Peyer's patch (tissue), 4 donors: ENCODE results near the gene KYNU. TPM values are rescaled to one million over a fixed set of nuclear protein-coding genes. Genes with fewer than 3 reads are reported as not detected.

Experiments used
- DNase-seq, 3 donors: peaks; one replicate each; pipeline ENCODE4 v3.0.0-alpha.2; 2017 to 2019
- H3K27ac ChIP-seq, 4 donors: fragments of 200-600 bp; sonication (generic); one replicate each; pipeline ENCODE4 v1.5.1; 2016 to 2019
- H3K27me3 ChIP-seq, 2 donors: fragments of 200-600 bp; sonication (generic); one replicate each; pipeline ENCODE4 v1.5.1; 2019
- H3K36me3 ChIP-seq, 3 donors: fragments of 200-600 bp; sonication (generic); one replicate each; pipeline ENCODE4 v1.5.1; 2016 to 2019
- H3K4me1 ChIP-seq, 4 donors: fragments of 200-600 bp; sonication (generic); one replicate each; pipeline ENCODE4 v1.5.1; 2016 to 2019
- H3K4me3 ChIP-seq, 4 donors: fragments of 200-600 bp; sonication (generic); 1 replicate in 3 of 4; 2 replicates in 1 of 4; pipeline ENCODE4 v1.5.1; 2016 to 2019; ENCODE audit warnings: mild to moderate bottlenecking in 1 of 4
- H3K9me3 ChIP-seq, 4 donors: fragments of 200-600 bp; sonication (generic); one replicate each; pipeline ENCODE4 v1.5.1; 2016 to 2019; ENCODE audit warnings: mild to moderate bottlenecking in 1 of 4
- POLR2A ChIP-seq, 2 donors: fragments of 450-650 bp; IDR thresholded peaks; one replicate each; pipeline ENCODE4 v1.5.1; 2017; ENCODE audit warnings: antibody characterized with exemption in 2 of 2, mild to moderate bottlenecking in 2 of 2, moderate library complexity in 2 of 2
- total RNA-seq, 4 donors: library from RNA; depleted of rRNA; stranded (reverse); fragments of >200 nt; gene quantifications; one replicate each; pipeline ENCODE4 v1.1.0, GENCODE V29; 2016
- TF ChIP-seq, protein P1 (sequence below), 6 experiments: fragments of 450-650 bp in 4 of 6; fragments of 200-600 bp in 2 of 6; sonication (generic) in 1 of 6; IDR thresholded peaks; one replicate each; pipeline ENCODE4 v1.5.1; 2017 to 2019; ENCODE audit warnings: antibody characterized with exemption in 6 of 6, mild to moderate bottlenecking in 3 of 6, moderate library complexity in 1 of 6

The KYNU gene
- total RNA-seq, 4 donors from 2014 or later, result 0.53 to 25.6 (median 2.5) TPM

DNA sequence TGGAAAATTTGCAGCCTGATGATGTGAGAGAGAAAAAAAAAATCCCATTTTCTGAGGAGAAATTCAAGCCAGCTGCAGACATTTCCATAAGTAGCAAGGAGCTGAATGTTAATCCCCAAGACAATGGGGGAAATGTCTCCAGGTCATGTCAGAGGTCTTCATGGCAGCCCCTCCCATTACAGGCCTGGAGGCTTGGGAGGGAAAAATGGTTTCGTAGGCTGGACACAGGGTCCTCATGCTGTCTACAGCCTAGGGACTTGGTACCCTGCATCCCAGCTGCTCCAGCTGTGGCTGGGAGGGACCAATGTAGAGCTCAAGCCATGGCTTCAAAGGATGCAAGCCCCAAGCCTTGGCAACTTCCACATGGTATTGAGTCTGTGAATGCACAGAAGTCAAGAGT, 198.2 kb downstream of the KYNU start:
- Histone ChIP-seq H3K4me1 (no peaks in the 10 kb centered on the region), H3K36me3 (no peaks in the 10 kb centered on the region), H3K27ac (no peak overlapping the region), H3K27me3 (no peaks in the 10 kb centered on the region), H3K9me3 (no peaks in the 10 kb centered on the region), H3K4me3 (no peak overlapping the region)
- TF ChIP-seq, protein P1, sequence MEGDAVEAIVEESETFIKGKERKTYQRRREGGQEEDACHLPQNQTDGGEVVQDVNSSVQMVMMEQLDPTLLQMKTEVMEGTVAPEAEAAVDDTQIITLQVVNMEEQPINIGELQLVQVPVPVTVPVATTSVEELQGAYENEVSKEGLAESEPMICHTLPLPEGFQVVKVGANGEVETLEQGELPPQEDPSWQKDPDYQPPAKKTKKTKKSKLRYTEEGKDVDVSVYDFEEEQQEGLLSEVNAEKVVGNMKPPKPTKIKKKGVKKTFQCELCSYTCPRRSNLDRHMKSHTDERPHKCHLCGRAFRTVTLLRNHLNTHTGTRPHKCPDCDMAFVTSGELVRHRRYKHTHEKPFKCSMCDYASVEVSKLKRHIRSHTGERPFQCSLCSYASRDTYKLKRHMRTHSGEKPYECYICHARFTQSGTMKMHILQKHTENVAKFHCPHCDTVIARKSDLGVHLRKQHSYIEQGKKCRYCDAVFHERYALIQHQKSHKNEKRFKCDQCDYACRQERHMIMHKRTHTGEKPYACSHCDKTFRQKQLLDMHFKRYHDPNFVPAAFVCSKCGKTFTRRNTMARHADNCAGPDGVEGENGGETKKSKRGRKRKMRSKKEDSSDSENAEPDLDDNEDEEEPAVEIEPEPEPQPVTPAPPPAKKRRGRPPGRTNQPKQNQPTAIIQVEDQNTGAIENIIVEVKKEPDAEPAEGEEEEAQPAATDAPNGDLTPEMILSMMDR (IDR thresholded peaks at IDR 0.05), result no peak
- TF ChIP-seq POLR2A (IDR thresholded peaks at IDR 0.05), result no peak
- no peak for DNase-seq

- DNase-seq, result no peak
- Histone ChIP-seq H3K4me3 (no peak overlapping the region), H3K27me3 (no peaks in the 10 kb centered on the region), H3K9me3 (no peaks in the 10 kb centered on the region), H3K27ac (no peak overlapping the region), H3K4me1 (no peaks in the 10 kb centered on the region), H3K36me3 (no peaks in the 10 kb centered on the region)
- TF ChIP-seq, protein P1 (IDR thresholded peaks at IDR 0.05), result no peak
- no peak for TF ChIP-seq POLR2A (IDR thresholded peaks at IDR 0.05)
Observed at GRCh38 chr2:143078104-143078503, 200.6 kb downstream of the KYNU start.

DNA sequence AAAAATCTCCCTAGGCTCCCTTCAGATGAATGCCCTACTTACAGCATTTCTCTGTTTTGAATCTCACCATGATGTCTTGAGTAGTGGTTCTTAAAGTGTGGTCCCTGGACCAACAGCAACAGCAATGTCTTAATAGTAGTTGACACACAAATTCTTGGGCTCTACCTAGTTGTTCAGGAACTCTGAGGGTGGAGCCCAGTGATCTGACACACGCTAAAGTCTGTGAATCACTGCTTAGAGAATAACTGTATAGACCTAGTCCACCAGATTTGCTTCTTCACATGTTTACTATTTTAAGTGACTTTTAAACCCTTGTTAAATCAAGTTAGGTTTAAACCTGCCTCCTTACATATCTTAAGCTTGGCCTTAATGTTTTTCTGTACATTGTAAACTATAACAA, 204.2 kb downstream of the KYNU start:
- TF ChIP-seq, protein P1 (IDR thresholded peaks at IDR 0.05), result no peak
- TF ChIP-seq POLR2A (IDR thresholded peaks at IDR 0.05), result no peak
- H3K36me3 ChIP-seq, result no peaks in the 10 kb centered on the region
- no peaks in the 10 kb centered on the region for H3K27me3 ChIP-seq
- DNase-seq, result no peak
- no peaks in the 10 kb centered on the region for H3K9me3 ChIP-seq
- H3K4me1 ChIP-seq, result no peaks in the 10 kb centered on the region
- H3K4me3 ChIP-seq, result no peak overlapping the region
- H3K27ac ChIP-seq, result no peak overlapping the region

DNA sequence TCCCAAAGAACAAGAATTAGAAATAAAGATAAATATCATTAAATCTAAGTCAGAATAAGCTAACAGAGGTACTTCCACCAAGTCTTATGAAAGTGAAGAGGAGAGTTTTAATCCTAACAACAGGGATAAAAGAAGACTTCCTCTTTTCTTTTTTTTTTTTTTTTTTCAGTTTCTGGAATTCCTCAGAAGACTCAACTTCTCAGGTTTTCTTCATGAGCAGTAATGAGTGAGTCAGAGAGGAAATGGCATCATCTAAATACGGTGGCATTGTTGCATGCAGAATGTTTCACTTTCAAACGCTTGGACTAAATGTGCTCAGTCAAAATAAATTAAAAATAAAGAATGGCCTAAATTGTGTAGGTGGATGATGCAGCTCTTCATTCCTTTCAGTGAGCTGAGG, 206.2 kb downstream of the KYNU start:
- Histone ChIP-seq H3K27me3 (no peaks in the 10 kb centered on the region), H3K36me3 (no peaks in the 10 kb centered on the region), H3K9me3 (no peaks in the 10 kb centered on the region), H3K27ac (no peak overlapping the region), H3K4me1 (no peaks in the 10 kb centered on the region), H3K4me3 (no peak overlapping the region)
- no peak for DNase-seq
- no peak for TF ChIP-seq POLR2A (IDR thresholded peaks at IDR 0.05)
- TF ChIP-seq, protein P1 (IDR thresholded peaks at IDR 0.05), result no peak

- no peaks in the 10 kb centered on the region for H3K36me3 ChIP-seq
- TF ChIP-seq POLR2A (IDR thresholded peaks at IDR 0.05), result no peak
- TF ChIP-seq, protein P1 (IDR thresholded peaks at IDR 0.05), result no peak
- no peak overlapping the region for H3K27ac ChIP-seq
- no peak for DNase-seq
- H3K27me3 ChIP-seq, result no peaks in the 10 kb centered on the region
- no peaks in the 10 kb centered on the region for H3K9me3 ChIP-seq
- H3K4me3 ChIP-seq, result no peak overlapping the region
- H3K4me1 ChIP-seq, result no peaks in the 10 kb centered on the region
Observed at GRCh38 chr2:143084462-143084861, 207.0 kb downstream of the KYNU start.

GRCh38 chr2:143085125-143085784, 207.8 kb downstream of the KYNU start:
- no peak for DNase-seq
- Histone ChIP-seq H3K9me3 (no peaks in the 10 kb centered on the region), H3K4me3 (no peak overlapping the region), H3K36me3 (no peaks in the 10 kb centered on the region), H3K27me3 (no peaks in the 10 kb centered on the region), H3K4me1 (no peaks in the 10 kb centered on the region), H3K27ac (no peak overlapping the region)
- TF ChIP-seq, protein P1 (IDR thresholded peaks at IDR 0.05), result no peak
- TF ChIP-seq POLR2A (IDR thresholded peaks at IDR 0.05), result no peak
